Measurements from ENCODE around the gene SRPK1. TPM values are rescaled to one million over a fixed set of nuclear protein-coding genes. Genes with fewer than 3 reads are reported as not detected.

Gene SRPK1
- total and polyA plus RNA-seq, 4 donors = 9.6 to 78.9 (median 23.6) TPM

DNA sequence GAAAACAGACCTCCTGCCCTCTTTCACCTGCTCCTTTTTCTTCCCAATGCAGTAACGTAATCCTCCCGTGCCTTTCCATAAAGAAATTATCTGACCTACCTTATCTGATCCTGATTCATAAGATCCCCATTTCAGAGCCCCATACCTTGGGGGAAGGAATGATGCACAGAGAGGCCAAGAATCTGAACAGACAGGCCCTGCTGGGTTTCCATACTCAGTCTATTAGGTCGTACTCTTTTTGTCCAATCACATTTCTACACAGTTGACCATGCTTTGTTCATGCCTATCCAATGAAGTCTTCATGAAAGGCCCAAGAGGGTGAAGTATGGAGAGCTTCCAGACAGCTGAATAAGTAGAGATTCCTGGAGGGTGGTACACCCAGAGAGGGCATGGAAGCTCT is 25.3 kb downstream of the SRPK1 start:
- Histone ChIP-seq H3K9ac (ENCODE audit: insufficient read depth in 1 of 2, low read length in 2 of 2) (no peak overlapping the region), H3K9me3 (ENCODE audit: control insufficient read depth in 4 of 4, insufficient read depth in 3 of 4, low read length in 3 of 4) (no peaks in the 10 kb centered on the region), H3K27ac (ENCODE audit: low read depth in 1 of 2, low read length in 1 of 2) (no peak overlapping the region), H3K36me3 (ENCODE audit: control insufficient read depth in 4 of 4, insufficient read depth in 4 of 4, low read length in 4 of 4) (no peaks in the 10 kb centered on the region), H3K4me3 (no peak overlapping the region), H3K27me3 (ENCODE audit: control insufficient read depth in 3 of 3, insufficient read depth in 3 of 3, low read length in 2 of 3) (no peaks in the 10 kb centered on the region), H3K4me1 (ENCODE audit: control insufficient read depth in 5 of 5, insufficient read depth in 5 of 5, low read length in 5 of 5) (peaks cover 0 to 3% (median 0%) of the 10 kb centered on the region in 5 donors)
- DNase-seq (no peak), ATAC-seq (ENCODE audit: insufficient read depth, low FRiP score) (no peak)
- TF ChIP-seq, protein P1, sequence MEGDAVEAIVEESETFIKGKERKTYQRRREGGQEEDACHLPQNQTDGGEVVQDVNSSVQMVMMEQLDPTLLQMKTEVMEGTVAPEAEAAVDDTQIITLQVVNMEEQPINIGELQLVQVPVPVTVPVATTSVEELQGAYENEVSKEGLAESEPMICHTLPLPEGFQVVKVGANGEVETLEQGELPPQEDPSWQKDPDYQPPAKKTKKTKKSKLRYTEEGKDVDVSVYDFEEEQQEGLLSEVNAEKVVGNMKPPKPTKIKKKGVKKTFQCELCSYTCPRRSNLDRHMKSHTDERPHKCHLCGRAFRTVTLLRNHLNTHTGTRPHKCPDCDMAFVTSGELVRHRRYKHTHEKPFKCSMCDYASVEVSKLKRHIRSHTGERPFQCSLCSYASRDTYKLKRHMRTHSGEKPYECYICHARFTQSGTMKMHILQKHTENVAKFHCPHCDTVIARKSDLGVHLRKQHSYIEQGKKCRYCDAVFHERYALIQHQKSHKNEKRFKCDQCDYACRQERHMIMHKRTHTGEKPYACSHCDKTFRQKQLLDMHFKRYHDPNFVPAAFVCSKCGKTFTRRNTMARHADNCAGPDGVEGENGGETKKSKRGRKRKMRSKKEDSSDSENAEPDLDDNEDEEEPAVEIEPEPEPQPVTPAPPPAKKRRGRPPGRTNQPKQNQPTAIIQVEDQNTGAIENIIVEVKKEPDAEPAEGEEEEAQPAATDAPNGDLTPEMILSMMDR (IDR thresholded peaks at IDR 0.05; ENCODE audit: control extremely low read depth, extremely low read depth) = no peak
- 95 to 100% methylated on average over 3 of the region's 3 CpGs for WGBS, 2 donors

DNA sequence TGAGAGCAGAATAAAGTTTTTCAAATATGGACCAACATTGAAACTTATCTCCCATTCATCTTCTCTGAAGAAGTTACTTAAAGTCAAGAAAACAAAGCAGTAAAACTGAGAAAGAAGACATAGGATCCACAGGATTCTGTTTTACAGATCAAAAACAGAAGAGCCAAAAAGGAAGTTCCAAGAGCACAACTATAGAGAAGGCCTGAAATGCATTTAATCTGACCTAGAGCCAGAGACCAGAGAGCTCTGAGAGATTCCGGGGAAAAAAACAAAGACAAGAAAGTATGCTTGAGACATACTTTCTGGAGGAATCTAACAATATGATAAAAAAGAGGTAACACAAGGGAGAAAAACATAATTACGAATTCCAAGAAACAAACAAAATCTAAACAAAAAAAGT is 26.1 kb downstream of the SRPK1 start:
- H3K36me3 ChIP-seq (ENCODE audit: control insufficient read depth in 4 of 4, insufficient read depth in 4 of 4, low read length in 4 of 4) = no peaks in the 10 kb centered on the region
- no peaks in the 10 kb centered on the region for H3K4me1 ChIP-seq (ENCODE audit: control insufficient read depth in 5 of 5, insufficient read depth in 5 of 5, low read length in 5 of 5)
- H3K27ac ChIP-seq (ENCODE audit: low read depth in 1 of 2, low read length in 1 of 2) = no peak overlapping the region
- H3K4me3 ChIP-seq = no peak overlapping the region
- no peaks in the 10 kb centered on the region for H3K27me3 ChIP-seq (ENCODE audit: control insufficient read depth in 3 of 3, insufficient read depth in 3 of 3, low read length in 2 of 3)
- WGBS, 2 donors = 88 to 91% methylated on average over 2 of the region's 2 CpGs
- H3K9me3 ChIP-seq (ENCODE audit: control insufficient read depth in 4 of 4, insufficient read depth in 3 of 4, low read length in 3 of 4) = no peaks in the 10 kb centered on the region
- ATAC-seq (ENCODE audit: insufficient read depth, low FRiP score) (no peak), DNase-seq (no peak)
- TF ChIP-seq, protein P1 (IDR thresholded peaks at IDR 0.05; ENCODE audit: control extremely low read depth, extremely low read depth) = no peak
- H3K9ac ChIP-seq (ENCODE audit: insufficient read depth in 1 of 2, low read length in 2 of 2) = no peak overlapping the region

DNA sequence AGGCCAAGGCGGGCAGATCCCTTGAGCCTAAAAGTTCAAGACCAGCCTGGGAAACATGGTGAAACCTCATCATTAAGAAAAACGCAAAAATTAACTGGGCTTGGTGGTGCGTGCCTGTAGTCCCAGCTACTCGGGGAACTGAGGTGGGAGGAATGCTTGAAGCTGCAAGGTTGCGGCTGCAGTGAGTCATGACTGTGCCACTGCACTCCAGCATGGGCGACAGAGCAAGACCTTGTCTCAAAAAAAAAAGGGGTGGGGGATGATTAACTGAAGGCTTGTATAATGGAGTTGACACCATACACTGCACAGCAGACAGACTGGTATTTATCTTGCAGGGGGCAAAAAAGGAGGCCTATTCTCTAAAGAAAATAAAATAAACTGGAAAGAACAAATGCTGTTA is 27.7 kb downstream of the SRPK1 start:
- DNase-seq = no peak
- Histone ChIP-seq H3K9ac (ENCODE audit: insufficient read depth in 1 of 2, low read length in 2 of 2) (no peak overlapping the region), H3K27ac (ENCODE audit: low read depth in 1 of 2, low read length in 1 of 2) (no peak overlapping the region), H3K4me3 (no peak overlapping the region), H3K27me3 (ENCODE audit: control insufficient read depth in 3 of 3, insufficient read depth in 3 of 3, low read length in 2 of 3) (no peaks in the 10 kb centered on the region), H3K9me3 (ENCODE audit: control insufficient read depth in 4 of 4, insufficient read depth in 3 of 4, low read length in 3 of 4) (no peaks in the 10 kb centered on the region), H3K4me1 (ENCODE audit: control insufficient read depth in 5 of 5, insufficient read depth in 5 of 5, low read length in 5 of 5) (no peaks in the 10 kb centered on the region), H3K36me3 (ENCODE audit: control insufficient read depth in 4 of 4, insufficient read depth in 4 of 4, low read length in 4 of 4) (peaks cover 0 to 2% (median 0%) of the 10 kb centered on the region in 4 donors)
- TF ChIP-seq, protein P1 (IDR thresholded peaks at IDR 0.05; ENCODE audit: control extremely low read depth, extremely low read depth) = no peak
- no peak for ATAC-seq (ENCODE audit: insufficient read depth, low FRiP score)
- 96 to 97% methylated on average over 6 of the region's 6 CpGs for WGBS, 2 donors

DNA sequence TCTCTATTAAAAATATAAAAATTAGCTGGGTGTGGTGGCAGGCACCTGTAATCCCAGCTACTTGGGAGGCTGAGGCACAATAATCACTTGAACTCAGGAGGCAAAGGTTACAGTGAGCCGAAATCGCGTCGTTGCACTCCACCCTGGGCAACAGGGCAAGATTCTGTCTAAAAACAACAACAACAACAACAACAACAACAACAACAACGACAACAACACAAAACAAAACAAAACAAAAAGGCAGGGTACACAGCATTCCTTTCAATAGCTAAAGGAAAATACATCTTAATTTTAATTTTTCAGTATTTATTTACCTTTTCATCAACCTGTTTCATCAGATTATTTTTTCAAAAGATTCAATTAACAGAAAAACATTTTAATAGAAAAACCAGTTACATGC is 28.4 kb downstream of the SRPK1 start:
- no peak for DNase-seq
- TF ChIP-seq, protein P1 (IDR thresholded peaks at IDR 0.05; ENCODE audit: control extremely low read depth, extremely low read depth) = no peak
- H3K9ac ChIP-seq (ENCODE audit: insufficient read depth in 1 of 2, low read length in 2 of 2) = no peak overlapping the region
- no peaks in the 10 kb centered on the region for H3K4me1 ChIP-seq (ENCODE audit: control insufficient read depth in 5 of 5, insufficient read depth in 5 of 5, low read length in 5 of 5)
- no peak for ATAC-seq (ENCODE audit: insufficient read depth, low FRiP score)
- H3K27ac ChIP-seq (ENCODE audit: low read depth in 1 of 2, low read length in 1 of 2) = no peak overlapping the region
- H3K9me3 ChIP-seq (ENCODE audit: control insufficient read depth in 4 of 4, insufficient read depth in 3 of 4, low read length in 3 of 4) = no peaks in the 10 kb centered on the region
- peaks cover 0 to 2% (median 0%) of the 10 kb centered on the region in 4 donors for H3K36me3 ChIP-seq (ENCODE audit: control insufficient read depth in 4 of 4, insufficient read depth in 4 of 4, low read length in 4 of 4)
- no peaks in the 10 kb centered on the region for H3K27me3 ChIP-seq (ENCODE audit: control insufficient read depth in 3 of 3, insufficient read depth in 3 of 3, low read length in 2 of 3)
- H3K4me3 ChIP-seq = no peak overlapping the region
- 83 to 86% methylated on average over 5 of the region's 5 CpGs for WGBS, 2 donors

Measured in lung (tissue), 12 donors.